ENCODE results near the gene LRPAP1. TPM values are rescaled to one million over a fixed set of nuclear protein-coding genes. Genes with fewer than 3 reads are reported as not detected.

The LRPAP1 gene
- polyA plus RNA-seq, 1 donor (not counting 4 experiments of a cell fraction or from before 2014, with no cell fraction given) = 121 TPM

Other genes starting within 250 kb of the LRPAP1 start
- gene RGS12, start 239.4 kb downstream of the LRPAP1 start, polyA plus RNA-seq = 25.2 to 43.6 TPM (median 34.0 TPM) in 3 replicates
- not detected in 3 replicates for gene HGFAC, start 90.5 kb downstream of the LRPAP1 start, polyA plus RNA-seq
- gene DOK7, start 69.1 kb downstream of the LRPAP1 start, polyA plus RNA-seq = 0.13 to 0.19 TPM (median 0.13 TPM) in 3 replicates
- gene ADRA2C, start 234.0 kb upstream of the LRPAP1 start, polyA plus RNA-seq = 0.05 to 0.33 TPM (median 0.10 TPM) in 3 replicates

All from keratinocyte (primary cell).